Kidney (tissue), 22 donors: ENCODE measurements around the gene SLC25A11. TPM values are rescaled to one million over a fixed set of nuclear protein-coding genes. Genes with fewer than 3 reads are reported as not detected.

Experiments used
- DNase-seq, 5 donors: peaks; one replicate each; pipeline ENCODE4 v3.0.0-alpha.2; 2013 to 2020
- FAIRE-seq: peaks from 2 replicates; lab custom pipeline; 2012; peaks lifted over from hg19 to GRCh38; lab: Jason Lieb, UNC
- H3K27ac ChIP-seq, 2 donors: one replicate each; pipeline ENCODE4 v1.7.0; 2013; ENCODE audit warnings: low read depth in 2 of 2, low read length in 2 of 2, inconsistent platforms in 1 of 2
- H3K27me3 ChIP-seq: one replicate; pipeline ENCODE4 v1.7.1; 2013; ENCODE audit warnings: low read length, inconsistent platforms; ENCODE audit not compliant: control insufficient read depth, insufficient read depth
- H3K36me3 ChIP-seq, 3 donors: one replicate each; pipeline versions ENCODE4 v1.7.0 to v1.7.1; 2013; ENCODE audit warnings: low read length in 3 of 3, control low read depth in 1 of 3, inconsistent platforms in 1 of 3; ENCODE audit not compliant: insufficient read depth in 3 of 3, control insufficient read depth in 2 of 3
- H3K4me1 ChIP-seq, 3 donors: one replicate each; pipeline versions ENCODE4 v1.7.0 to v1.7.1; 2013; ENCODE audit warnings: low read length in 3 of 3, inconsistent platforms in 1 of 3, low read depth in 1 of 3; ENCODE audit not compliant: control insufficient read depth in 2 of 3, insufficient read depth in 2 of 3
- H3K4me3 ChIP-seq, 3 donors: one replicate each; pipeline versions ENCODE4 v1.7.0 to v1.8.1; 2013; ENCODE audit warnings: low read length in 3 of 3, control low read depth in 1 of 3, inconsistent platforms in 1 of 3
- H3K9ac ChIP-seq, 3 donors: one replicate each; pipeline versions ENCODE4 v1.7.0 to v1.7.1; 2013; ENCODE audit warnings: low read length in 3 of 3, control low read depth in 1 of 3, inconsistent platforms in 1 of 3
- H3K9me3 ChIP-seq, 3 donors: one replicate each; pipeline versions ENCODE4 v1.7.0 to v1.7.1; 2013; ENCODE audit warnings: low read length in 3 of 3, control low read depth in 1 of 3, inconsistent platforms in 1 of 3; ENCODE audit not compliant: control insufficient read depth in 2 of 3, insufficient read depth in 1 of 3
- intact Hi-C: fragments of 100-400 bp; cut with DNase I; formaldehyde crosslinking; loops from one replicate; pipeline ENCODE4 v1.11.1; 2022
- long read RNA-seq, 10 donors: library from polyadenylated mRNA in 1 of 10; unstranded in 1 of 10; transcript quantifications; one replicate each; pipeline ENCODE4 v2.0.0 and lab custom pipeline, GENCODE V29; 2021 to 2026
- polyA plus RNA-seq: library from polyadenylated mRNA; stranded (reverse); fragments of 350-450 nt; fragmentation: Illumina TruSeq; extraction: RNeasy Lipid Tissue Mini Kit (QIAGEN cat#74804); gene quantifications from one replicate; pipeline ENCODE4 v1.2.3, GENCODE V29; 2014; ENCODE audit warnings: low read depth, low replicate concordance; ENCODE audit not compliant: insufficient read depth
- total RNA-seq: library from RNA; stranded (reverse); fragmentation: NEBNext Ultra II Directional; extraction: Animal tissue kit (Norgen Biotek cat#: 25700); gene quantifications from one replicate; pipeline ENCODE4 v1.2.1, GENCODE V29; 2021
- TF ChIP-seq, protein P1 (sequence below): IDR thresholded peaks from 3 replicates; pipeline ENCODE4 v1.5.1; 2012; ENCODE audit warnings: mild to moderate bottlenecking, moderate library complexity, borderline replicate concordance; ENCODE audit not compliant: insufficient read depth; ENCODE audit errors: extremely low read depth
- donor health status: control.
- donor health status: control.
- donor health status: control.
- donor health status: control.
- donor health status: control.
- donor health status: DM: yes; HTN: yes; CAD: no.
- donor health status: Normal renal cell carcinoma (clear cell type).

SLC25A11 gene
- total RNA-seq = 60.0 TPM
- polyA plus RNA-seq = 173 TPM
- long read RNA-seq, donor 1, transcript SLC25A11-201 (8 exons, 1,897 nt) = major isoform, 36 of 42 reads
- long read RNA-seq, donor 1, transcript SLC25A11-204 (6 exons, 2,176 nt) = minor isoform, 5 of 42 reads
- long read RNA-seq, donor 1, partial matches to known transcripts = 0 of 42 reads
- long read RNA-seq, donor 1, other reads (novel, unspliced or antisense) = 0 of 42 reads
- long read RNA-seq, donor 2, transcript SLC25A11-201 (8 exons, 1,897 nt) = major isoform, 43 of 124 reads
- long read RNA-seq, donor 2, partial matches to known transcripts = 76 of 124 reads
- long read RNA-seq, donor 2, other reads (novel, unspliced or antisense) = 0 of 124 reads
- long read RNA-seq, donor 3, transcript SLC25A11-201 (8 exons, 1,897 nt) = major isoform, 34 of 202 reads
- long read RNA-seq, donor 3, partial matches to known transcripts = 144 of 202 reads
- long read RNA-seq, donor 3, other reads (novel, unspliced or antisense) = 21 of 202 reads
- long read RNA-seq, donor 4, transcript SLC25A11-202 (7 exons, 952 nt) = minor isoform, 5 of 43 reads
- long read RNA-seq, donor 4, transcript SLC25A11-201 (8 exons, 1,897 nt) = major isoform, 37 of 43 reads
- long read RNA-seq, donor 4, partial matches to known transcripts = 0 of 43 reads
- long read RNA-seq, donor 4, other reads (novel, unspliced or antisense) = 0 of 43 reads
- long read RNA-seq, donor 5, transcript SLC25A11-201 (8 exons, 1,897 nt) = major isoform, 5 of 5 reads
- long read RNA-seq, donor 5, partial matches to known transcripts = 0 of 5 reads
- long read RNA-seq, donor 5, other reads (novel, unspliced or antisense) = 0 of 5 reads
- long read RNA-seq, donor 6, transcript SLC25A11-201 (8 exons, 1,897 nt) = major isoform, 19 of 23 reads
- long read RNA-seq, donor 6, partial matches to known transcripts = 0 of 23 reads
- long read RNA-seq, donor 6, other reads (novel, unspliced or antisense) = 0 of 23 reads
- long read RNA-seq, donor 7, transcript SLC25A11-201 (8 exons, 1,897 nt) = major isoform, 82 of 125 reads
- long read RNA-seq, donor 7, partial matches to known transcripts = 6 of 125 reads
- long read RNA-seq, donor 7, other reads (novel, unspliced or antisense) = 36 of 125 reads
- long read RNA-seq, donor 8, transcript SLC25A11-201 (8 exons, 1,897 nt) = major isoform, 30 of 38 reads
- long read RNA-seq, donor 8, transcript SLC25A11-204 (6 exons, 2,176 nt) = minor isoform, 6 of 38 reads
- long read RNA-seq, donor 8, partial matches to known transcripts = 0 of 38 reads
- long read RNA-seq, donor 8, other reads (novel, unspliced or antisense) = 0 of 38 reads
- long read RNA-seq, donor 9, transcript SLC25A11-201 (8 exons, 1,897 nt) = major isoform, 29 of 32 reads
- long read RNA-seq, donor 9, partial matches to known transcripts = 0 of 32 reads
- long read RNA-seq, donor 9, other reads (novel, unspliced or antisense) = 0 of 32 reads
- long read RNA-seq, donor 10, transcript SLC25A11-201 (8 exons, 1,897 nt) = major isoform, 28 of 32 reads
- long read RNA-seq, donor 10, partial matches to known transcripts = 0 of 32 reads
- long read RNA-seq, donor 10, other reads (novel, unspliced or antisense) = 0 of 32 reads

GRCh38 chr17:4939796-4940554, at the start of gene SLC25A11, which contains the start of gene RNF167:
Gene SLC25A11, minus strand, starts transcription at chr17:4940046. Its CDS starts 136 bp downstream, at chr17:4939910.
Gene RNF167, plus strand, starts transcription at chr17:4940268. Its CDS starts 642 bp downstream, at chr17:4940910.
- Histone ChIP-seq H3K9ac (peak within 1 kb of the TSS; percentile 45 to 96 (median 68)), H3K27me3 (no peaks in the 10 kb centered on the region), H3K4me1 (peaks cover 5 to 29% (median 18%) of the 10 kb centered on the region in 3 donors), H3K27ac (peak within 1 kb of the TSS; percentile 86 to 87), H3K36me3 (peaks cover 0 to 36% (median 19%) of the 10 kb centered on the region in 3 donors), H3K4me3 (peak within 1 kb of the TSS; percentile 80 to 95 (median 84)), H3K9me3 (no peaks in the 10 kb centered on the region)
- intact Hi-C loops = no loop called here
- FAIRE-seq (peak; percentile 85), DNase-seq (peak; percentile 98 to 100 (median 98))
- TF ChIP-seq, protein P1, sequence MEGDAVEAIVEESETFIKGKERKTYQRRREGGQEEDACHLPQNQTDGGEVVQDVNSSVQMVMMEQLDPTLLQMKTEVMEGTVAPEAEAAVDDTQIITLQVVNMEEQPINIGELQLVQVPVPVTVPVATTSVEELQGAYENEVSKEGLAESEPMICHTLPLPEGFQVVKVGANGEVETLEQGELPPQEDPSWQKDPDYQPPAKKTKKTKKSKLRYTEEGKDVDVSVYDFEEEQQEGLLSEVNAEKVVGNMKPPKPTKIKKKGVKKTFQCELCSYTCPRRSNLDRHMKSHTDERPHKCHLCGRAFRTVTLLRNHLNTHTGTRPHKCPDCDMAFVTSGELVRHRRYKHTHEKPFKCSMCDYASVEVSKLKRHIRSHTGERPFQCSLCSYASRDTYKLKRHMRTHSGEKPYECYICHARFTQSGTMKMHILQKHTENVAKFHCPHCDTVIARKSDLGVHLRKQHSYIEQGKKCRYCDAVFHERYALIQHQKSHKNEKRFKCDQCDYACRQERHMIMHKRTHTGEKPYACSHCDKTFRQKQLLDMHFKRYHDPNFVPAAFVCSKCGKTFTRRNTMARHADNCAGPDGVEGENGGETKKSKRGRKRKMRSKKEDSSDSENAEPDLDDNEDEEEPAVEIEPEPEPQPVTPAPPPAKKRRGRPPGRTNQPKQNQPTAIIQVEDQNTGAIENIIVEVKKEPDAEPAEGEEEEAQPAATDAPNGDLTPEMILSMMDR = peak; percentile 14

DNA sequence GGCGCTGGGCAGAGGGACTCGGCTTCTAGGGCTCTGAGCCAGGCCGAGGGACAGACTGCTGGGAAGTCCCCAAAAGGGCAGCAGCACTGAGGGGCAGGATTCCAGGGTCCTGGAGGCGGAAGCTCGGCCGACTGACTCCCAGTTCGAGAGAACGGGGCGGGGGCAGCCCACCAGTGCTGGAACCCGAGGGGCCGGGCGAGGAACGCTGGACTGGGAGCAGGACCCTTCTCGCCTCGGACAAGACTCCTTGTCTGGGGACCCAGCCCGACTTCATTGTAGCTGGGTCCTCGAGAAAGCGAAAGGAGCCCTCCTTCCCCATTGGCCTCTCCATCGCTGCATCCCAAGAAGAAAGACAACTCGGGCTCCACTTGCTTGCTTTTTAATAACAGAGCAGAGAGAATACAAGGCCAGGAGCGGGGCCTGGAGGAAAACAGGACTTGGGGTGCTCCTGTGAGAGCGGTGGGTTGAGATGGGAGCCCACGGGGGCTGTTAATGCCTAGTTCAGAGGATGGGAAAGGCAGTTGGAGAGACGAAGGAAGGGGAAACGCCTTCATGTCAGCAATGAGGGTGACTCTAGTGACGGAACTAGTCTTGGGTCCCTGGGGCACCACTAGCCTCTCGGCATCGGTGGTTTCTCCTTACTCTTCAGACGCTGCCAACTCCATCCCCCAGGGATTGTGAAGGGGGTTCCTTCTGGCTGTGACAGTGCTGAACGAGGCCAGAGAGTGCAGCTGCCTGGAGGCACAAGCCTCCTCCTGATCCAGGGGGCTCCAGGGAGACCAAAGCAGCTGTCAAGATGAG, 48.1 kb upstream of the SLC25A11 start:
- intact Hi-C loops = no loop called here
- Histone ChIP-seq H3K9me3 (no peaks in the 10 kb centered on the region), H3K9ac (peak overlapping the region; percentile 38 to 74 (median 71)), H3K27me3 (no peaks in the 10 kb centered on the region), H3K4me3 (peak overlapping the region; percentile 73 to 75 (median 74)), H3K36me3 (peaks cover 0 to 5% (median 4%) of the 10 kb centered on the region in 3 donors), H3K4me1 (peaks cover 4 to 17% (median 8%) of the 10 kb centered on the region in 3 donors), H3K27ac (peak overlapping the region; percentile 94 to 96)
- DNase-seq (peak in 2 of 5 donors; percentile 7 to 41), FAIRE-seq (no peak)
- TF ChIP-seq, protein P1 = no peak
